Measurements from ENCODE around the gene DLX5. TPM values are rescaled to one million over a fixed set of nuclear protein-coding genes. Genes with fewer than 3 reads are reported as not detected.

Gene DLX5
- not detected in 5 replicates for total RNA-seq (2022; extraction: Qiagen RNA extraction)

GRCh38 chr7:97024209-97025129 is at the start of gene DLX5:
DLX5 (minus strand) TSS chr7:97024831; CDS start chr7:97024623, 208 bp downstream.

GRCh38 chr7:97005183-97006054 is 19.2 kb downstream of the DLX5 start, which contains the start of gene DLX6:
DLX6 (plus strand) TSS chr7:97005553; CDS start chr7:97005978, 425 bp downstream.

Other genes with a start within 250 kb of the DLX5 start
- gene DLX6, start 19.3 kb downstream of the DLX5 start, total RNA-seq (2022; extraction: Qiagen RNA extraction), result 0.06 TPM in 1 of 5 replicates, not detected in the others
- gene SDHAF3, start 92.9 kb upstream of the DLX5 start, total RNA-seq (2022; extraction: Qiagen RNA extraction), result 21.1 to 37.6 TPM (median 21.4 TPM) in 5 replicates